Hair follicular keratinocyte (primary cell): ENCODE measurements around the gene PHLDA2. TPM values are rescaled to one million over a fixed set of nuclear protein-coding genes. Genes with fewer than 3 reads are reported as not detected.

Experiments used
- total RNA-seq: library from RNA; depleted of rRNA; stranded (reverse); fragments of >200 nt; gene quantifications from 2 replicates; pipeline ENCODE4 v1.2.3, GENCODE V29; 2015

Gene PHLDA2, protein sequence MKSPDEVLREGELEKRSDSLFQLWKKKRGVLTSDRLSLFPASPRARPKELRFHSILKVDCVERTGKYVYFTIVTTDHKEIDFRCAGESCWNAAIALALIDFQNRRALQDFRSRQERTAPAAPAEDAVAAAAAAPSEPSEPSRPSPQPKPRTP
- total RNA-seq: 70.2 and 78.2 TPM in 2 replicates

DNA sequence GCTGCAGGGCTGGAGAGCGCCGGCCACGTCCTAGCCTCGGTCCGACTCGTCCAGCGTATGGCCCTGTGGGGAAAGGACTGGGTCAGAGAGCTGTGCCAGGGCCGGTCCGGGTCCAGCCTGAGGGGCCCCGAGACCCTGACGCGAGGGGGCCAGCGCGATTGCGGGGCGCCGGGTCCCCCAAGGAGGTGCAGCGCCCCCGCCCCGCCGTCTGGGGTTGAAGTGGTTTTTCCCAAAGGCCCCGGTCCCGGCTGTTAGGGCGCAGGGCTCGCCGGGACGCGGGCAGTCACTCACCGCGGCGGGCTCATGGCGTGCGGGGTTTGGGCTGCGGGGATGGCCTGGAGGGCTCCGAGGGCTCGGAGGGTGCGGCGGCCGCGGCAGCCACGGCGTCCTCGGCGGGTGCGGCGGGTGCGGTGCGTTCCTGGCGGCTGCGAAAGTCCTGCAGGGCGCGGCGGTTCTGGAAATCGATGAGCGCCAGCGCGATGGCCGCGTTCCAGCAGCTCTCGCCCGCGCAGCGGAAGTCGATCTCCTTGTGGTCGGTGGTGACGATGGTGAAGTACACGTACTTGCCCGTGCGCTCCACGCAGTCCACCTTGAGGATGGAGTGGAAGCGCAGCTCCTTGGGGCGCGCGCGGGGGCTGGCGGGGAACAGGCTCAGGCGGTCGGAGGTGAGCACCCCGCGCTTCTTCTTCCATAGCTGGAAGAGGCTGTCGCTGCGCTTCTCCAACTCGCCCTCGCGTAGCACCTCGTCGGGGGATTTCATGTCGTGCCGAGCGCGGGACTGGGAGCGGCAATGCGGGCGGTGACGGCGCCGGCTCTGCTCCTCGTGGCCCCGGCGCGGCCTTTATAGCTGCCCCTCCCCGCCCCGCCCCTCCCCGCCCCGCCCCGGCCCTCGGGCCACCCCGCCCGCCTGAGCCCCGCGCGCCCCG is at the start of gene PHLDA2:
Gene PHLDA2 (minus strand): TSS at position 816 of the 926 bp plus-strand sequence. CDS start 56 bp downstream, at position 760.

DNA sequence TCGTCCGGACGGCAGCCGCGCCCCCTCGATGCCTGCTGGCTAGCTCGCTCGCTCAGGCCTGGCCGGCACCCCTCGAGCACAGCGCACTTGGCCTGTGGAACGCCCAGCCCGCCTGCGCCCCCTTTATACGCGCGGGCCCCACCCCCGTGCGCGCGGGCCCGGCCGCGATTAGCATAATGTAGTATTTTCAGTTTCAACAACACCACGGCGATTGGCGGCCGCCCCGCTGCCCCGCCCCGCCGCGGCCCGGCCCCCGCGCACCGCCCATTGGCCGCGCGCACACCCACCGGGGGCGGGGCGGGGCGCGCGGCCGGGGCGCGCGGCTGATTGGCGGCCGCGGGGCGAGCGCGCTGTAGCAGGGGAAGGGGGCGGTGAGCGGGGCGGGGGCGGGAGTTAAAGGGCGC is 43.5 kb downstream of the PHLDA2 start, which contains the start of gene CDKN1C:
Gene CDKN1C (minus strand): TSS at position 98 of the 404 bp plus-strand sequence. CDS start 319 bp downstream, outside the sequence.

Other genes with a start within 250 kb of the PHLDA2 start
- 0.11 and 0.31 TPM in 2 replicates for gene KCNQ1OT1, start 229.4 kb downstream of the PHLDA2 start, total RNA-seq
- gene CDKN1C, start 43.6 kb downstream of the PHLDA2 start, total RNA-seq: 0.65 and 2.6 TPM in 2 replicates
- gene NAP1L4, start 62.9 kb upstream of the PHLDA2 start, total RNA-seq: 103 and 105 TPM in 2 replicates
- gene CARS1, start 128.0 kb upstream of the PHLDA2 start, total RNA-seq: 78.4 and 78.5 TPM in 2 replicates
- 8.5 and 20.1 TPM in 2 replicates for gene OSBPL5, start 235.9 kb upstream of the PHLDA2 start, total RNA-seq